ENCODE measurements around the gene RNASEH2B.

RNASEH2B gene

DNA sequence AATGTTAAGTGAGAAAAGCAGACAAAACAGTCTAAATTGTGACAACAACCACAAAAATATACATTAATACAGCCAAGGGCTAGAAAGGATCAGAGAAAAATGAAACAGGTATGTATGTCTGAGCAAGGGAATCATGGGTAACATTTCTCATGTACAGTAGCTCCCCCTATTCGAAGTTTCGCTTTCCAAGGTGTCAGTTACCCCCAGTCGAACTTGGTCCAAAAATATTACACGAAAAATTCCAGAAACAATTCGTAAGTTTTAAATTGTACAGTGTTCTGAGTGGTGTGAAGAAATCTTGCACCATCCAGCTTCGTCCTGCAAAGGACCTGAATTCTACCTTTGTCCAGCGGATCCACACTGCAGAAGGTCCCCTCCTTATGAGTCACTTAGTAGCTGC lies 1.8 kb upstream of the RNASEH2B start:
- no peak for DNase-seq (ENCODE audit: low read depth in 2 of 2)

DNA sequence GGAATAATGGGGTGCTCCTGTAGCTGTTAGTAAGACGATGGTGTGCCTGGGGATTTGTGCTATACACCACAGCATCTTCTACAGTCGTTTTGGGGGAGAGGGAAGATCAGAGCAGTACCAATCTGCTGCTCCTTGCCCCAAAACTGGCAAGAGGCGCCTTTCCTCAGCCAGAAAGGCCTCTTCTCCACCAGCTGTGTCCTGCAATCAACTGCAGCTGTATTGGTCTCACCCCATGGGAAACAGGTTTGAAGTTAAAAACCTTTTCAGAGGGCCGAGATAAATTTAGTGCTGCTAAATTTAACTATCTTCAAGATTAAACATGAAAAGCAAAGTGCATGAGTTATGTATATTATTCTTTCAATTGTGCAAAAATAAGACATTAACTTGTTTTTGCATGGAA lies 1.2 kb upstream of the RNASEH2B start:
- DNase-seq (ENCODE audit: low read depth in 2 of 2): no peak

DNA sequence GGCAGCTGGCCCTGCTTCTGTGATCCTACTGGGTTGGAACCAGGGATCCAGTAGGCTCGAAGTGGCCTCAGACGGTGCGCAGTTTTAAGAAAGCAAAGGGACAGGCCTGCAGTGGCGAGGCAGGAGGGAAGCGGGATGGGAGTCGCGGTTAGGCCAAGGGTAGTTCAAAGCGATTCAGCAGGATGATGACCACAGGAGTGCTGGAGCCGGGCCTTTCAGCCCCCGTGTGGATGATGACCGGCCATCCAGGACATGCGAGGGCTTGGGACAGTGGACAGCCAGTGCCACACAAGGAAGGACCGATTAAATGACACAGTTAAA lies 854 bp downstream of the RNASEH2B start:
- DNase-seq (ENCODE audit: low read depth in 2 of 2): no peak

DNA sequence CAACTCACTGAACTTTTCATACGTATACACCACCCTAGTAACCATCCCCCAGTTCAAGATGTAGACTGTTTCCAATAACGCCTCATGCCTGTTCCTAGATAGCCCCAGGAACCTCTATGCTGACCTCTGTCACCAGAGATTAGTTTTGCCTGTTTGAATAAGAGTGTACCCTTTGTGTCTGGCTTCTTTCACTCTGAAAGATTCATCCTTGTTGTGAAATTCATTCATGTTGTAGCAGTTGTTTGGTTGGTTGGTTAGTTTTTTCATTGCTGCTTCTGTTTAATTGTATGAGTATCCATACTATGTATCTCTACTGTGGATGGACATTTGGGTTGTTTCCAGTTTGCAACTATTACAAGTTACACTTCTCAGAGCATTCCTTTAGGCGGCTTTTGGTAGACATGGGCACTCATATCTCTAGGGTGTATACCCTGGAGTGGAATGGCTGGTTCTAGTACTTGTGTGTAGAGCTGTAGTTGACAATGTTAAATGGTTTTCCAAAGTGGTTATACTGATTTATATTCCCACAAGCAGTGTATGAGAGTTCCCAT lies 1.6 kb downstream of the RNASEH2B start:
- DNase-seq (ENCODE audit: low read depth in 2 of 2): no peak

DNA sequence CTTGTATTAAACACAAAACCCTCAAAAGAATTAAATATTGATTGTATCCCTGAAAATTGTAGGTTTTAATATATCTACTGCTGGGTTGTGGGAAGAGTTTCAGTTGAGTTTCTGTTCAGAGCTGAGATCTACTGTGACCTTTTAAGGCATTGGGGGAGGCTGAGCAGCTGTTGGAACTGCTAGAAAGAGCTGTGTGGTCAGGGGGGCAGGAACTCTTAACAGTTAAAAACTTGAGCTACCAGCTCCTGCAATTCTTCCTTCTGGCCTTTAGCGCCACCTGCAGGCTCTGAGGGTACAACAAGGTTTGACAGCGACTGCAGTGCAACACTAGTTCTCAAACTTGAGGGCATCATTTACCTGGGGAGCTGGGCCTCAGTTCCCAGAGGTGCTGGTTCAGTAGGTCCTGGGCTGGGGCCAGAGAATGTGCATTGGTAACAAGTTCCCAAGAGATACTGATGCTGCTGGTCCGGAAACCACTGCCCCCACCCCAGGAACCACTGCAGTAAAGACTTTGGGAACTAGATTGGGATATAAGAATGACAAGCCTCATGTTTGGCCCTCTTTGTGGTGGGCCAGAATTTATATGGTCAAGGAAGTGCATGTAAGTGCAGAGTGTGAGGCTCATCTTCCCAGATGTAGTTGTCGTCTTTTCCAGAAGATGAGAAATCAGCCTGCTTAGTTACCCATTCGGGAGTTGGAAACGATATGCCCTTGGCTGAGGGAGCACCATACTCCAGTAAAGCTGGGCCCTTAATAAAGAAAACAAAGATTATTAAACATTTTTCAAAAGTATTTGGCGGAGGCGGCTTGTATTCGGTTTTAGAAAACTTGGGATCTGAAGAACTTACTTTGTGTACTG lies 2.6 kb downstream of the RNASEH2B start:
- DNase-seq (ENCODE audit: low read depth in 2 of 2): peak; percentile 69 to 73

DNA sequence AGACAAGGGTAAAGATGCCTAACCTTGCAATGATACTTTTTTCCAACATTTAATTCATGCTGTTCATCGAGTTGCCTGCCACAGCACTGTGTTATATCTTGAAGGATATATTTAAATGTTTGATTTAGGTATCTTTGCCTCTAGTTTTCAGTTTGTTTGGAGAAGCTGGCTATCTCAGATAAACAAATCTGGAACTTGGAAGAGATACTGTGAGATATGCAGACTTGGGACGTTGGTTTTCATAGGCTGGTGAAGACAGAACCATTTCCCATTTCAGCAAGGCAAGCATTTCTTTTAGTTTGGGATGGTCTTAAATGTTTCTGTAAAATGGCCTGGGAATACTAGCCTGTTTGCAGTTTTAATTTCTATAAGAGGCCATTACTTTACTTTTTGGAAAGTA lies 3.3 kb downstream of the RNASEH2B start:
- no peak for DNase-seq (ENCODE audit: low read depth in 2 of 2)

DNA sequence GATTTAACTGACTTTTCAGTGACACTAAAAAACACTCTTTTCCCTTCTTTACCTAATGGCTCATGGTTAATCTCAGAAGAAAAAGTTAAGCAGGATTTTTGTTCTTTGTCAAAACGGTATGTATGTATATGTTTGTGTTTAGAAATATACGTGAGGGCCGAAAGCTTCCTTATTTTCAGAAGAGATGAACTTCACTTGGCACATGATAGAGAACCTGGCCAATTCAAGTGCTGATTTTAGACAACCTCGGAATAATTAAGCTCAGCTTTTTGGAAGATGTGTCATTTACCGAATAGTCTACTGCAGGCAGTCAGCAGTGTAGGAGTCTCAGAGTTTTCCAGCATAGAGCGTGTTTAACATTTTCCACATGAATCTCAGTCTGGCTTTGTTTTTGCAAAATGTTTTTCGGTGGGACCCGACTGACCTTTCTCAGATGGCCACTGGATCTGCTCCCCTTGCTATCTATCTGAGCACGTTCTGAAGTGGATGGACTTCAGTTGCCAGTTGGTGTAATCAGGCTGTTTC lies 4.6 kb downstream of the RNASEH2B start:
- DNase-seq (ENCODE audit: low read depth in 2 of 2): no peak

DNA sequence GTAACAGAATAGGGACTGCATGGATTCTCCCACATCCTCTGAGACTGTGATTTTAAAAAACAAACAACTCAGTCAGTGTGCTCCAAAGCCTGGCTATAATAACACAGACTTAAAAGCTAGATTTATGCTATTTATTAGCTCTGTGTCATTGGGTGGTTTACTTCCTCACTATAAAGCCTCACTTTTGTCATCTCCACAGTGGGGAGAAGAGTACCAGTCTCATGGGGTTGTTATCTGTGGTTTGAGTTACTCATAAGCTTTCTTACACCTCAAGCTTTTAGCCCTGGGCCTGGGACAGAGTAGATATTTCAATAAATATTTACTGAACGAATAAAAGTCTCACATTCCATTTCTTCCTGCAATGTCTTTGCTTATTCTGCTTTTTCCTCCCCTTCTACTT lies 5.3 kb downstream of the RNASEH2B start:
- DNase-seq (ENCODE audit: low read depth in 2 of 2): no peak

DNA sequence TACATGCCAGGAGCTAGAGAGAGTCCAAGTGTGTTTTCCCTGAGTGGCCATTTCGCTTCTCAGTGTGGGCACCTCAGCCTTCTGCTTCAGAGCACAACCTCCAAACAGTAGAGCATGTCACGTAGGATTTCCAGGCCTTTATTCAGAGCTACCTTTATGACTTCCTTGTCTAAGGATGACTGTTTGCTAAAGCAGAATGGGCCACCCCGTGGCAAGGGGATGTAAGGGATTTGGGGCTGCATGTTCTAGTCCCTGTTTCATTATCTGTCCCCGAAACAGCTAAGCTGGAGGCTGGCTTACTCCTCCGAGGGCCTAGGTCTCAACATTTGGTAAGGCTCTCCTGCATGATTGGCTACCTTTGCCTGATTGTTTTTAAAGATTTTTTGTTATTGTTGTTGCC lies 6.0 kb downstream of the RNASEH2B start:
- no peak for DNase-seq (ENCODE audit: low read depth in 2 of 2)

DNA sequence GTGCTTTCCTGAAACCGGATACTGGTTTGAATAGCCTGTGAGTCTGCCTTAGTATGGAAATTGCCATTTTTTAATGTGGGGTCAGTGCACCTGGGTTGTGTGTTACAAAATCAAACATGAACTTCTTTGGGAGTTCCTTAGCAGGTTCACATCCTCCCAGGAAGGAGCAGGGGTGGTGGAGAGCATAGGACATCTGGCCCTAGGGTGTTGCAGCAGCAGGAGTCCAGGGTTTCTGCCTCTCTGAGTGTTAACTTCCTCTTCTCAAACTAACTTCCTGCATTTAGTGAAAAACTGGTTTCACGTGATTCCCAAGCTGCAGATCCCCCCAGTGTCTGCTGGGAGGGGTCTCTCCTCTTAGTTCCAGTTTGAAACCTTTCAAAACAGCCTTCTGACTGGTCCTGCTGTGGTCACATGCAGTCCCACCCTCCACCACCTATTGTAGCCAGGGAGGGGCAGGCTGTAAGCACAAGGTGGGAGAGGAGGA lies 7.2 kb downstream of the RNASEH2B start:
- no peak for DNase-seq (ENCODE audit: low read depth in 2 of 2)

DNA sequence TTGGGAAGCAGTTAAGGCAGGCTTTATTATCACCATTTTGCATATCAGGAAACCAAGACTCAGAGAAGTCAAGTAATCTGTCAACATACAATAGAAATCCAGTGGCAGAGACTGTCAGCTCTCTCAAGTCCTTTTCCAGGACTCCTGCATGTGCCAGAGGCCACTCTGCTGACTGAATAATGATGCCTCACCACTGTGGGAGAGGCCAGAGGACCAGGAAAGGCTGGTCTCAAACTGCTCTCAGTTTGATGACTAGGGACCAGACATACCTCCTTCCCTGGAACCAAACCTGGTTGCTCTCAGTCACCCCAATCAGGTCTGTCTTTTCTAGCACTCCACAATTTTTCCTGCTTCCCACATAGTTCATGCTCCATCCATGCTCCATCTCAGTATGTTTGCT lies 8.0 kb downstream of the RNASEH2B start:
- no peak for DNase-seq (ENCODE audit: low read depth in 2 of 2)

DNA sequence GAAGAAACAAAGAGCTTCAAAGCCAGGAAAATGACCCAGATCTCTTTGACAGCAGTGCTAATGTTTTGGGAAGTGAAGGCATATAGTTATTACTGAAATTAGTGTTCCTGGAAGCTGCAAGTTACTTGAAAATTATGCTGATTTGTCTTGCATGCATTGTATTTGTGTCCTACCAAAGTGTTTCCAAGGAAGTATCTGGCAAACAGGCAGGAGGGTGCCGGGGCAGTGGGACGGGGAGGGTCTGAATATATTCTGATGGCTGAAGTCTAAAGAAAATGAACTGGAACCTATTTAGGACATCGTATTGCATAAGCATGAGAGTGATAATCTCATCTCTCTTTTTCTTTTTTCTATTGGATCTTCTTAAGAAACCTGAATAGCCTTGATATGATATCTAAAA lies 9.0 kb downstream of the RNASEH2B start:
- DNase-seq (ENCODE audit: low read depth in 2 of 2): no peak

DNA sequence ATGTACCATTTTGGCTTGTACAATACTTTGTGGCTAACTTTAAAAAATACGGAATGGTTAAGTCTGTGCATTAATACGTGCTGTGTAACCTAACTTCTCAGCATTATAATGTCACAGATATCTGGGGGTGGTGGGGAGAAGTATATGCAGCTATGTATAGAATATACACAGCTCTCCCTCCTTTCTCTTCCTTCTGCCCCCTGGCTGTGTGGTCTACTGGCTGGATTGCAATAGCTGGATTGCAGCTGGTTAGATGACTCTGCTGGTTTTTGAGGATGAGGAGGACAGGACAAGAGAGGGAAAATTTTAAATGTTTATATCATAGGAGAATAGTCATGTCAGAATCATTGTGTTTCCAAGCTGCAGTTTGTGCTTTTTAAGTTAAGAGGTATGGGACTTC lies 9.7 kb downstream of the RNASEH2B start:
- DNase-seq (ENCODE audit: low read depth in 2 of 2): no peak

DNA sequence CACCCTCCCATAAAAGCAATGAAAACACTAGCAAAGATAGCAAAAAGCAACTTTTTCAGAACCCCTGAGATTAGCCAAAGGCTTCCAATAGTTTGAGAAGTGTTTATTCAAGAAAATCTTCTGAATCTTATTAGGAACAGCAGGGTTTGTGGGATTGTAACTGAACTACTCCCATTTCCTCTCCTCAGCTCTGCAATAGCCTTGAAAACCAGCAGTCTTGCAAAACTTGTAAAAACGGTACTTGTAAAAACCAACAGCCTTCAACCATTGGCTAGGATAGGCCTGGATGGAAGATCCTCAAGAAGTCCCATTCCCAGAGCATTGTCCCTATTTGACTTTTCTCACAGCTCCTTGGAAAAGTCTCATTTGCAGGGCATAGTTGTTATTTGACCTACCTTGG lies 12.1 kb downstream of the RNASEH2B start:
- DNase-seq (ENCODE audit: low read depth in 2 of 2): no peak

DNA sequence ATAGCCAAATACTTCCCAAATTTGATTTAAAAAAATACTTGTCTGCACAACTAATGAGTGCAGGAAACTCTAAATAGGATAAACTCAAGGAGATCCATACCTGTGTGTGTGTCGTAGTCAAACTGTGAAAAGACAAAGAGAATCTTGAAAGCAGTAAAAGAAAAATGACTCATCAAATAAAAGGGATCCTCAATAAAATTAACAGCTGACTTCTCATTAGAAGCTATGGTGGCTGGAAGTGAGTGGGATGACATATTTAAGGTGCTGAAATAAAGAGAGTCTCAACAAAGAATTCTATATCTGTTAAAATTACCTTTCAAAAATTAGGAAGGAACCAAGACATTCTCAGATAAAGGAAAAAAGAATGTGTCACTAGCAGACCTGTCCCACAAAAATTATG lies 13.7 kb downstream of the RNASEH2B start:
- no peak for DNase-seq (ENCODE audit: low read depth in 2 of 2)

DNA sequence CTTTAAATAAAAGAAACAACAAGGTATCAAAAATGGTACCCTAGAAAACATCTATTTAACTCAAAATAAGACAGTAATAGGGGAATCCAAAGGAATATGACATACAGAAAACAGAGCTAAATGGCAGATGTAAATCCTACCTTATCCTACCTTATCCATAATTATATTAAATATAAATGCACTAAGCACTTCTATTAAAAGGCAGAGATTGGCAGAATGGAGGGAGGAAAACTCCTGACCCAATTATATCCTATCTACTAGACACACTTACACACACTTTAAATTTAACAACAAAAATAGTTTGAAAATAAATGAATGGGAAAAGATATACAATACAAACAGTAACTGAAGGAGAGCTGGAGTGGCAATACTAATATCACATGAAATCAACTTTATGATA lies 14.4 kb downstream of the RNASEH2B start:
- no peak for DNase-seq (ENCODE audit: low read depth in 2 of 2)

DNA sequence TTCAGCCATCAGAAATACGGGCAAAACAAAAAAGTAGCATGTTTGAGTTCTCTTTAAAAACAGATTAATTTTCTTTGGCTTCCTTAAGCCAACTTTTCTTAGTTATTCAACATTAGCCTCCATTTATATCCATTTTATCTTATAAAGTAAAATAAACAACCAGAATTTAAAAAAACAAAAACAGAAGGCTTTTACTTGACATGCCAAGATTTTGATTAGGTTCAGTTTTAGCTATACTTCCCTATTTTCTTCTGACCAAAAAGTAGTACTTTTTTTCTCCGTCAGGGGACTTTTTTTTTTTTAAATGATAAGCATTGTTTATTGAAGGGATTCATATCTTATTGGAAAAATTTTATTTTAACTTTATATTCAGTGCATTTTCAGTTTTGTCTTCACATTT lies 18.1 kb downstream of the RNASEH2B start:
- DNase-seq (ENCODE audit: low read depth in 2 of 2): no peak

DNA sequence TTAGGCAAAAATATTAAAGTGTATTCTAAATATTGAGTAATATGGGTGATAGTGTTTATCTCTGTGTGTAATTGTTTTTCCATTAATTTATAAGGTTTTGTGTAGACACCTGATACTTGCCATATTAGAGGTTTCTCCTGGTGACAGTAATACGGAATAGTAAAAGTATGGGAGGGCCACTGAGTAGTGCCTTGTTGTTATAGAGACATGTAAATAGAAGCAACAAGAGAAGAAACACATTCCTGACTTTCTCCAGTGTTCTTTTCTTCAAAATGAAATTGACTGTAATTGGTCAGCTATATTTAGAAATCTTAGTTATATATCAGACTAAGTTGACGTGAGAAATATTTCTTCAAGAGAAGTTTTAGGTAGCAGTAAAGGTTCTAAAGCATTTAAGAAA lies 18.5 kb downstream of the RNASEH2B start:
- no peak for DNase-seq (ENCODE audit: low read depth in 2 of 2)

DNA sequence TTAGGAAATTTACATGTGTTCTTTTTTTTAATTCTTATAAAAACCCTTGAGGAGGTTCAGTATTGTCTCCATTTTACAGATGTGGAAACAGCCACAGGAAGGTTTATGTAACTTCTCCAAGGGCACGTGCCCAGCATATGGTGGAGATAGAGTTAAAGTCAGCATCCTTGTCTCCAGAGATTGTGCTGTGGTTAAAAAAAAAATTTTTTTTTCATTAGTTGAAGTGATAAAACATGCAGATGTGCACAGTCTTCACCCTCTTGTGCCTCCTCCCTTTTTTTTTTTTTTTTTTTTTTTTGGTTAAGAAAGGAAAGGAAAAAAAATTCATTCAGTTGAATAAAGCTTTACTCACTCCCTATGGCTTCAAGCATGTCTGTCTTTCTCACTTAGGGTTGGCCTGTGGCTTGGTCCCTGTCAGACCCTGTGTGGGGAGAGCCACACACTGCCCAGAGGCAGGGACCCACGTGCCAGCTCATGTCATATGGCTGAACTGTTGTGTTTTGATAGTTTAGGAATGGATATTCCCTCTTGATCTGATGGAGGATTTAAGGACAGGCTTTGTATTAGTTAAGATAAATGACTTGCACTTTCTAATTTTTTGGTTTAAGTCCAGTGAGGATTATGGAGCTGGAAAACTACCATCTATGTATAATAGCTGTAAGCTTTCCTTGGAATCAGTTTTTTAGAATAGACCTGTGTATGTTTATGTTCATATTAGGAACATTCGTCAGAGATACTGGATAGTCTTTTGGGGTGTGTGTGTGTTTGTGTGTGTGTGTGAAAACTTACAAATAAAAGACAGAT lies 19.3 kb downstream of the RNASEH2B start:
- DNase-seq (ENCODE audit: low read depth in 2 of 2): no peak

DNA sequence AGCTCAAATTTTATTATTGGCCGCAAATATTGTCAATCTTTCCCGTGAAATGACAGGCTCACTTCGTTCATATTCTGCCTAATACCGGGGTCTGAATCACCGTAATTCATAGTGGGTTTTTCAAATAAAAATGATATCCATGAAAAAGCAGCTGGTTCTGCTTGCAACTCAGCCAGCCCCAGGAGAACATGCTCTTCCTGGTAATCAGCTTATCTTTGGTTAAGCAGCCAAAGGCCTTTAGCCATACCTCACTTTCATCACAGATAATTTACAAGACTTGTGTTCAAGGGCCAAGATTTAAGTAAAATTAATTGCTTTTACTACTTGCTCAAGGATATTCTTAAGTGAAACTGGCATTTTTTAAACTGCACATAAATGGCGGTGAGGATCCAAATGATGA lies 22.5 kb downstream of the RNASEH2B start:
- DNase-seq (ENCODE audit: low read depth in 2 of 2): no peak

DNA sequence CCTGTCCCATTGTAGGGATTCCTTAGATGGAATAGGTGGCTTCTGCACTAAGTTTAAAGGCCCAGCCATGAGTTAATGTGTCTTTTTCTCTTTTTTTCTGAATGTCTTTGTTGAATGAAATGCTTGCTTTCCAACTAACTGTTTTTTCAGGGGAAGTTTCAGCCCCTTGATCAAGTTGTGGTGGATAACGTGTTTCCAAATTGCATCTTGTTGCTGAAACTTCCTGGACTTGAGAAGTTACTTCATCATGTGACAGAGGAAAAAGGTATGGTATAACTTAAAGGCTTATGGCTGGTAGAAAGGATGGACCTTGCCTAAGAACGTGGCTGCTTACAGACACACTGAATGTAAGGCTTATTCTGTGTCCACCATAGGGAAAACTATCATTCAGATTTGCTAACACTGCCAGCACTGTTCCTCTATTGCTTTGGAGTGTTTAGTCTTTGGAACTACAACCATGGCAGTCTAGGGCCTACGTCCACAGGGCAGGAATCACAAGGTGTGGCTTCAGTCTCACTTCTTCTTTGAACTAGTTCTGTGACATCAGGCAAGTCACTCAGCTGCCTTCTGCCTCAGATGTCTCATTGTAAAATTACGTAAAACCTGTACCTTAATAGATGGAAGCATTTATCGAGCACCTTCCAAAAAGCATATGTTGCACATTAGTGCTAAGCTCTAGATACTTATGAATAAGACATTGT lies 25.3 kb downstream of the RNASEH2B start:
- no peak for DNase-seq (ENCODE audit: low read depth in 2 of 2)

DNA sequence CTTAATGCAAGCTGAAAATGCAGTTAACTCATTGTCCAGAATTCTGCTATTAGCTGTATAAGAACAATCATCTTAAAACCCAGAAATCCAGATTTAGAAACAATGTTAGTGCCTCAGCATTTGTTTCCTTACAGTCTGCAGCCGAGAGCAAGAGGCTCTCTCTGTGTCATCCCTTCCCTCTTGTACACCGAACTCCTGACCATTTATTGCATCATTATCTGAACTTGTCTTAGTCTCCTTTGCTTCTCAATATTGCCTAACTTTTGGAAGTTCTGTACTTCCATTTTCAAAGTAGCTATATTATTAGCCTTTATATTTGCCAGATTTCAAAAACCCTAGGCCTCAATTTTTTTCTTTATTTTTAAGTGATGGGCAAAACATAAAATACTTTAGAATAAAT lies 27.1 kb downstream of the RNASEH2B start:
- no peak for DNase-seq (ENCODE audit: low read depth in 2 of 2)
